PC-9 (cell line): ENCODE results near the gene SND1.

Source experiments
- EZH2 ChIP-seq: fragments of 200-600 bp; sonication (generic); IDR thresholded peaks from 2 replicates; pipeline ENCODE4 v1.8.0; 2017; ENCODE audit warnings: antibody characterized with exemption, low read depth
- TF ChIP-seq, protein P1 (sequence below): fragments of 200-600 bp; sonication (generic); conservative IDR thresholded peaks from 2 replicates; pipeline ENCODE4 v1.6.1; 2017; ENCODE audit warnings: mixed run types, antibody characterized with exemption, mild to moderate bottlenecking, moderate library complexity

DNA sequence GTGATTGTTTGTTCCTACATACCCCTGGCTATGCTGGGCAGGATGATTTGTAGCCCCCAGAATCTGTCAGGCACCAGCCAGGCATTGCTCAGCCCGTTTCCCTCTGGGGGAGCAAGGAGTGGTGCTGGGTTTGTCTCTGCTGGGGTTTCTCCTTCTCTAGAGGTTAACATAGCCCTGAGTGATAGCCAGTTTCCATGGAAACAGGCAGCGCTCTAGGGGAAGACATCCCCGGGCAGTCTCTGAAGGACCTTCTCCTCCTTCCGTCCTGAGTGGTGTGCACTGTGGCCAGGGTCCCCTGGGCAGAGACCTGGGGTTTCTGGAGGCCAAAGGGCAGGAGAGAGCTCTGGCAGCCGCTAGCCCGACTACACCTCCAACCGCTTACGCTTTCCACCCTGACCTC is 429.8 kb downstream of the SND1 start:
- TF ChIP-seq, protein P1, sequence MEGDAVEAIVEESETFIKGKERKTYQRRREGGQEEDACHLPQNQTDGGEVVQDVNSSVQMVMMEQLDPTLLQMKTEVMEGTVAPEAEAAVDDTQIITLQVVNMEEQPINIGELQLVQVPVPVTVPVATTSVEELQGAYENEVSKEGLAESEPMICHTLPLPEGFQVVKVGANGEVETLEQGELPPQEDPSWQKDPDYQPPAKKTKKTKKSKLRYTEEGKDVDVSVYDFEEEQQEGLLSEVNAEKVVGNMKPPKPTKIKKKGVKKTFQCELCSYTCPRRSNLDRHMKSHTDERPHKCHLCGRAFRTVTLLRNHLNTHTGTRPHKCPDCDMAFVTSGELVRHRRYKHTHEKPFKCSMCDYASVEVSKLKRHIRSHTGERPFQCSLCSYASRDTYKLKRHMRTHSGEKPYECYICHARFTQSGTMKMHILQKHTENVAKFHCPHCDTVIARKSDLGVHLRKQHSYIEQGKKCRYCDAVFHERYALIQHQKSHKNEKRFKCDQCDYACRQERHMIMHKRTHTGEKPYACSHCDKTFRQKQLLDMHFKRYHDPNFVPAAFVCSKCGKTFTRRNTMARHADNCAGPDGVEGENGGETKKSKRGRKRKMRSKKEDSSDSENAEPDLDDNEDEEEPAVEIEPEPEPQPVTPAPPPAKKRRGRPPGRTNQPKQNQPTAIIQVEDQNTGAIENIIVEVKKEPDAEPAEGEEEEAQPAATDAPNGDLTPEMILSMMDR = no peak
- TF ChIP-seq EZH2 = no peak
